GM19324 (cell line): ENCODE data around the gene SIGLEC15.
"Not testable (repeated sequence)": the region's sequence is repeated elsewhere in the genome, so short reads cannot be mapped to it uniquely, and the experiment has no call there.

Experiments used
- ATAC-seq: cut with Tn5 transposase; IDR thresholded peaks from one replicate; pipeline ENCODE4 v1.9.1; 2021; ENCODE audit warnings: mild to moderate bottlenecking, moderate library complexity; ENCODE audit not compliant: unreplicated experiment, low FRiP score

Gene SIGLEC15

DNA sequence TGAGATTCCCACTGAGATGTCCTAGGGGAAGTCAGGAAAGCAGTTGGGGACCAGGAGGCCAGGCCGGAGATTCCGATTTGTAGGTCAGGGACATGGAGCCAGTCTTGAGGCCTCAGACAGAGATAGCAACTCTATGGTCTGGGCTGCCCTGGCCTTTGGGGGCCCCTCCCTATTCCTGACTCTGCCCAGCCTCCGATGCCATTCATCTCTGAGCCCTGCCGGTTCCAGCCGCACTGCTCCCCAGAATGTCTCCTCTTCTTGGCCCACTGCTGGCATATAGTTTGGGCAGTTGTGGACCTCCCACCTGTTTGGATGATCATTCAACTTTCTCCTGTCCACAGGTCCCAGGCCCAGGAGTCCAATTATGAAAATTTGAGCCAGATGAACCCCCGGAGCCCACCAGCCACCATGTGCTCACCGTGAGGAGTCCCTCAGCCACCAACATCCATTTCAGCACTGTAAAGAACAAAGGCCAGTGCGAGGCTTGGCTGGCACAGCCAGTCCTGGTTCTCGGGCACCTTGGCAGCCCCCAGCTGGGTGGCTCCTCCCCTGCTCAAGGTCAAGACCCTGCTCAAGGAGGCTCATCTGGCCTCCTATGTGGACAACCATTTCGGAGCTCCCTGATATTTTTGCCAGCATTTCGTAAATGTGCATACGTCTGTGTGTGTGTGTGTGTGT, 16.4 kb downstream of the SIGLEC15 start:
- ATAC-seq, result no peak

- no peak for ATAC-seq
These were observed 17.5 kb downstream of the SIGLEC15 start for GRCh38 chr18:45843019-45843418.

- ATAC-seq, result no peak
These were observed 19.5 kb downstream of the SIGLEC15 start for GRCh38 chr18:45844938-45845337.

DNA sequence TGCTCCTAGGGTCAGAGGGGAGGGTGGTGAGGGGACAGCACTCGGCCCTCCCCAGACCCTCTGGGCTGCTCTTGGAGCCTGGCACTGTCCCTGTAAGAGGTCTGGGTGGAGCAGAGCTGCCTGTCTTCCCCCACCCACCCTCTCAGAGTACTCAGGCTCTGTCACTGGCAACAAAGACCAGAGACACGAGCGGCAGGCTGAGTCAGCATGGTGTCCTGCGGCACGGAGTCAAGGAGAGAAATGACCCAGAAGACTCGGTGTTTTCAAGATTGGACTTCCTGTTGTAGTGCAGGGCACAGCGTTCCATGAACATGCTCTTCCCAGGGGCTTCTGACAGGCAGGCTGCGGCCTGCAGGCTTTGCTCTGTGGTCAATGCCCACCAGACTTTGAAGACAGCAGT, 19.9 kb downstream of the SIGLEC15 start:
- no peak for ATAC-seq

DNA sequence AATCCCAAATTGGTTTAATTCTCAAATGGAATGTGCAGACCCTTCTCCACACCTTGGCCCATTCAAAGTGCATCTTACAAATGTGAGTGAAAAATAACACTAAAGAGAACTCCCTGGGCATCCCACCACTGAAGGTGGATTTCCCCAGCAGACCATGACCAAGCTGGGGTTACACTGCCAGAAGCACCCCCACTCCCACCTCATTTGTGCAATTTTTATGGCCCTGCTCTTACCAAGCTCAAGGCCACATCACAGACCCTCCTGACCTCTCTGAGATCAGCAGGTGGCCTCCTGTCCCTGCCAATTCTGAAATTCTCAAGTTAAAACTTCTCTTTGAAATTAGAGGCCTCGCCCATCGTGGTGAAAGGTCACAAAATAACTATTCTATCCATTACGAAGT, 21.6 kb downstream of the SIGLEC15 start:
- no peak for ATAC-seq

DNA sequence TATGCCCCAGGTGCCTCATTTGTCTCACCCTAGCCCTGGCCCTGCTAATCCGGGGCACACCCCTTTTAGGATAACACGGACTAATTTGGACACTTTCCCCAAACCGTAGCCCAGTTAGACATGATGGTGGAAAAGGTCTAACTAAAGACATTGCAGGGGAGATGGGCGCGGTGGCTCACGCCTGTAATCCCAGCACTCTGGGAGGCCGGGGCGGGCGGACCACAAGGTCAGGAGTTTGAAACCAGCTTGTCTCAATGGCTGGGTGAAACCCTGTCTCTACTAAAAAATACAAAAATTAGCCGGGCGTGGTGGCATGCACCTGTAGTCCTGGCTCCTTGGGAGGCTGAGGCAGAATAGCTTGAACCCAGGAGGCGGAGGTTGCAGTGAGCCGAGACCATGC, 23.2 kb downstream of the SIGLEC15 start:
- not testable (repeated sequence) for ATAC-seq

- ATAC-seq, result no peak
These were observed 24.1 kb downstream of the SIGLEC15 start for GRCh38 chr18:45849529-45849928.

- no peak for ATAC-seq
These were observed 24.5 kb downstream of the SIGLEC15 start for GRCh38 chr18:45850021-45850420.

GRCh38 chr18:45851161-45851925, 25.9 kb downstream of the SIGLEC15 start:
- ATAC-seq, result no peak

DNA sequence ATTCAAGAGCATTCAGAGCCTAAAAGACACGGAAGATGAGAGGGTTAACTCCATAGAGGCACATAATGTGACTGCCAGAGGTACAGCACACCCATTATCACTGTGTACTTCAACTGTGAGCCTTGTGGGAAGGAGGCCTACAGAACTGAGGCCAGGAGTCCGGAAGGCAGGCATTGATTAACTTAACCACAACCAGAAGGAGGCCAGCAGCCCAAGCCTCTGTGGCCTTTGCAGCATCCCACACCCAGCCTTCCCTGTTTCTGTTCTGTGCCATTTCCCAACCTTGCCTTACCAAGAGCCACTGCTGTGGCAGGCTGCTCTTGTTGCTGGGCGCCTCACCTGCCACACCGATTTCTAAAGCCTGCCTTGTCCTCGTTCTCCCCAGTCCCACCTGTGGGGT, 27.2 kb downstream of the SIGLEC15 start:
- ATAC-seq, result no peak

DNA sequence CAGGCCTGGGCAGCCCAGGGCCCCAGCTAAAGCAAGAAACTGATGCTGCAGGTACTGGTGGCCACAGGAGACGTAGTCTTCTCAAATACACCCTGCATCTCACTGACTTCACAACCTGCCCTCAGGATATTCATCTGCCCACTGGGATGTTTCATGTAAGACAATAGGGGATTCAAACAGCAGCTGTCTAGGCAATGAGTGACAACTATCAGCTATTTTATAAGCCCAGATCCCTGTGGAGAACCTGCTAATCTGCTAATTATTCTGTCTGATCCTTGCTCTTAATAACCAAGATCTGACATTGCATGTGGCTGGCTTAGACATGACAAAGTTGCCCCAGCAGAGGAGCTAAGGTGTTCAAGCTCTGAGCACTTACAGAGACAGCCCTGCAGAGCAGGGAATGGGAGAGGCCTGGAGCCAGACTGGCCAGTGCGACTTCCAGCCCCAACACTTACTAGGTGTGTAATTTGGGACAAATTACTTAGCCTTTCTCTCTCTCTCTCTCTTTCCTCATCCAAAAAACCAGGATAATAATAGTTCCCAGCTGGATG, 28.6 kb downstream of the SIGLEC15 start:
- no peak for ATAC-seq

DNA sequence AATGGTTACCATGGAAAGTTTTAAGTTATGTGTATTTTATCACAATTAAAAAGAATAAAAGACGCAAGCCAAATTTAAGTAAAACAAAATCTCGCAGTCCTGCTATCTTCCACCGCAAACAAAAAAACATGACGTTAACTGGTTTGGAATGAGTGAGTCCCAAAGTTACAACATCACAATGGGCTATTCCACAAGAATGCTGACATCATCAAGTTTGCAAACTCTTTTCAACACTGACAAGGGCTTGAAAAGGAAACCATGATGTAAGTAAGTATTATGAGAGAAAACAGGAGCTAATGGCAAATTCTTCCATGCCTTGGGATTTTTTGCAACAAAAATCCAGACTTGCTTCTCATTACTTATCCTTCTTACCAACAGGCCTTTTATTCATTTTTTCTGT, 31.1 kb downstream of the SIGLEC15 start:
- no peak for ATAC-seq

- no peak for ATAC-seq
These were observed 33.9 kb downstream of the SIGLEC15 start for GRCh38 chr18:45859334-45859733.

- no peak for ATAC-seq
These were observed 35.0 kb downstream of the SIGLEC15 start for GRCh38 chr18:45860492-45860891.

- no peak for ATAC-seq
These were observed 35.5 kb downstream of the SIGLEC15 start for GRCh38 chr18:45860971-45861370.

- no peak for ATAC-seq
These were observed 36.5 kb downstream of the SIGLEC15 start for GRCh38 chr18:45861926-45862325.

DNA sequence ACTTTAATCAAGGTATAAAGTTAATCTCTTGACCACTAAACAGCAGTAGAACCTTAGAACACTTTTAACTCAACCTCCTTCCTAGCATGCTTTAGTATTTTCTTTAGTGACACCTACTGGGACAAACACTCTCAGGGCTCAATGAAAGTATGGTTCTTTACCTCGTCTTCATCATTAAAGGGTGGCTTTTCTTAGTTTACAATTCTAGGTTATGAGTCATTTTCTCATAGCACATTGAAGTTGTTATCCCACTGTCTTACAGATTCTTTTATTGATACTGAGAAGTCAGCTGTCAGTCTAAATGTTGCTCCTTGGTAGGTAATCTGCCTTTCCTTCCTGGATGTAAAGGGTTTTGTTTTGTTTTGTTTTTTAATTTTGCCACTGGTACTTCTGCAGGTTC, 38.0 kb downstream of the SIGLEC15 start:
- no peak for ATAC-seq

DNA sequence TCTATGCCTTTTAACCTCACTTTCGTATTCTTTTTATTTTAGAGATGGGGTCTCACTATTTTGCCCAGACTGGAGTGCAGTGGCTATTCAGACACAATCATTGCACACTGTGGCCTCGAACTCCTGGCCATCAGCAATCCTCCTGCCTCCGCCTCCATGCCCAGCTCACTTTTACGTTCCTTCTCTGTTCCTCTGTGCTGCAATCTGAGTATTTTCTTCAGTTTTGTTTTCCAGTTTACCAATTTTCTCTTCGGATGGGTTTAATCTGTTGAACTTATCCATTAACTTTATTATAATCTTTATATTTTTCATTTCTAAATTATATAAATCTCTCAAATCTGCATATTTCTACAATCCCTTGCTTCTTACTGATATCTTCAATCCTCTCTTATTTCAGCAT, 38.6 kb downstream of the SIGLEC15 start:
- ATAC-seq, result no peak

GRCh38 chr18:45865466-45865865, 40.0 kb downstream of the SIGLEC15 start:
- ATAC-seq, result no peak

- no peak for ATAC-seq
These were observed 44.9 kb downstream of the SIGLEC15 start for GRCh38 chr18:45870419-45870818.

- no peak for ATAC-seq
These were observed 46.1 kb downstream of the SIGLEC15 start for GRCh38 chr18:45871431-45872084.
